ENCODE results near the gene CTSD.

The CTSD gene

DNA sequence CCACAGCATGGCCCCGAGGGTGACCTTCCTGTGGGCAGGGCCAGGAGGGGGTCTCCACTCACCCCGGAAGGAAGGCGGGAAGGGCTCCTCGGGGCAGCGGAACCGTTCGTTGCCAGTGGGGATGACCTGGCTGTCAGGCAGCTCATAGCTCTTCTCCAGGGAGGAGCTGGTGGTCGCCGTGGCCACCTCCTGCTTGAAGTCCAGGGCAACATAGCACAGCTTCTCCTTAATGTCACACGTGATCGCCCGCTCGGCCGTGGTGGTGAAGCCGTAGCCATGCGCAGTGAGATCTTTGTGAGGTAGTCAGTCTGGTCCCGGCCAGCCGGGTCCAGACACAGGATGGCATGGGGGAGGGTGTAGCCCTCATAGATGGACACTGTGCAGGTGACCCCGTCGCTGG is 39.5 kb upstream of the CTSD start:
- H3K27ac ChIP-seq, result no peak overlapping the region
- TF ChIP-seq, protein P1, sequence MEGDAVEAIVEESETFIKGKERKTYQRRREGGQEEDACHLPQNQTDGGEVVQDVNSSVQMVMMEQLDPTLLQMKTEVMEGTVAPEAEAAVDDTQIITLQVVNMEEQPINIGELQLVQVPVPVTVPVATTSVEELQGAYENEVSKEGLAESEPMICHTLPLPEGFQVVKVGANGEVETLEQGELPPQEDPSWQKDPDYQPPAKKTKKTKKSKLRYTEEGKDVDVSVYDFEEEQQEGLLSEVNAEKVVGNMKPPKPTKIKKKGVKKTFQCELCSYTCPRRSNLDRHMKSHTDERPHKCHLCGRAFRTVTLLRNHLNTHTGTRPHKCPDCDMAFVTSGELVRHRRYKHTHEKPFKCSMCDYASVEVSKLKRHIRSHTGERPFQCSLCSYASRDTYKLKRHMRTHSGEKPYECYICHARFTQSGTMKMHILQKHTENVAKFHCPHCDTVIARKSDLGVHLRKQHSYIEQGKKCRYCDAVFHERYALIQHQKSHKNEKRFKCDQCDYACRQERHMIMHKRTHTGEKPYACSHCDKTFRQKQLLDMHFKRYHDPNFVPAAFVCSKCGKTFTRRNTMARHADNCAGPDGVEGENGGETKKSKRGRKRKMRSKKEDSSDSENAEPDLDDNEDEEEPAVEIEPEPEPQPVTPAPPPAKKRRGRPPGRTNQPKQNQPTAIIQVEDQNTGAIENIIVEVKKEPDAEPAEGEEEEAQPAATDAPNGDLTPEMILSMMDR (conservative IDR thresholded peaks at IDR 0.05), result no peak

DNA sequence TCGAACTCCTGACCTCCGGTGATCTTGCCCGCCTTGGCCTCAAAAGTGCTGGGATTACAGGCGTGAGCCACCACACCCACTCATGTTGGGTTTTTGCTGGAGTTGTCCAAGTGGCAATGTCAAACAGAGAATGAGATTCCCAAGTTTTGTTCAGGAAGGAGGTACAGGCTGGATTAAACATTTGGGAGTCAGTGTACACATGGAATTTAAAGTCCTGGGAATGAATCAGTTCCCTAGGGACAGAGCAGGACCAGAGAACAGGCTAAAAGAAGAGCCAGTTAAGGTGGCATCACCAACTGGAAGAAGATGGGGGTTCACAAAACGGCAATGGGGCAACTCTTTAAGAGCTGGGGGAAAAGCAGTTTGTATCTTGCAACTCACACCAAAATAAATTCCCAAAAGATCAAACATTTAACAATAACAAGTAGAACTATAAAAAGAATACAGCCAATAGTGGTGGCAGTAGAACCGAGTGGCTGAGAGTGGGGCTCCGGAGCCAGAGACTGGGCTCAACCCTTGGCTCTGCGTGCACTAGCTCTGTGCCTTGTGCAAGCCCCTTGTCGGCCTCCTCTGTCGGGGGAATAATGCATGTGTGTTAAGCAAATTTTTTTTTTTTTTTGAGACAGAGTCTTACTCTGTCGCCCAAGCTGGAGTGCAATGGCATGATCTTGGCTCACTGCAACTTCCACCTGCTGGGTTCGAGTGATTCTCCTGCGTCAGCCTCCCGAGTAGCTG is 33.8 kb upstream of the CTSD start:
- H3K27ac ChIP-seq, result no peak overlapping the region
- TF ChIP-seq, protein P1 (conservative IDR thresholded peaks at IDR 0.05), result no peak

DNA sequence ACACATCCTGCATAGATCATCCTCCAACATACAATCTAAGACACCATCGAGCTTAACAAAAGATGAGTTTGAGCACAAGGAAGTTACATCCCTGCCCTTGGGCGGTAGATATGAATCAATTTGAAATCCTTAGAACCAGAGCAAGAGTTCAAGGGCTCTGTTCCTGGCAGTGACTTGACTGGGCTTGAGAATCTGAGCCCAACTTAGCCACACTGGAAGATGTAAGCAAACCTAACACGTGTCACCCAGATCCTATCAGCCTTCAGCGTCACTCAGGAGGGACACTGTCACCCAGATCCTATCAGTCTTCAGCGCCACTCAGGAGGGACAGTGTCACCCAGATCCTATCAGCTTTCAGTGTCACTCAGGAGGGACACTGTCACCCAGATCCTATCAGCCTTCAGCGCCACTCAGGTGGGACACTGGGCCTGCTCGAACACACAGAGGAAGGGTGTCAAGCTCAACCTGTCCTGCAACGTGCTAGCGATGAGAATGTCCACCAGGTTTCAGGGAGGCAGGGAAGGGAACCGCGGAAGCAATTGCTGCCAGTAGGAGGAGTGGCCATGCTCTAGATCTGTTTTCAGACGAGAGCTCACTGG is 32.8 kb upstream of the CTSD start:
- TF ChIP-seq, protein P1 (conservative IDR thresholded peaks at IDR 0.05), result no peak

DNA sequence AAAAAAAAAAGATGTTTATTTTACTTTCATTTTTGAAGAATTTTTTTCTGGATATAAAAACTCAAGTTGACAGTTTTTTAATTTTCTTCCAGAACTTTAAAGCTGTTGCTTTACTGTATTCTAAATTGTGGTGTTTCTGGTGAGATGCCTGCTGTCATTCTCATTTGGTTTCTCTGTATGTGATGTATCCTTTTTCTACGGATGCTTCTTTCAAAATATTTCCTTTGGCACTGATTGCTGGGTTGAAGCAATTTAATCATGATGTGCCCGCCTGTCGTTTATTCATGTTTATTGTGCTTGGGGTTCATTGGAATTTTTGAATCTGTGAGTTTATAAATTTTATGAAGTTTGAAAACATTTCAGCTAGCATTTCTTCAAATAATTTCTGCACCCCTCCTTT is 29.4 kb upstream of the CTSD start:
- TF ChIP-seq, protein P1 (conservative IDR thresholded peaks at IDR 0.05), result no peak
- no peak overlapping the region for H3K27ac ChIP-seq

More for the DNA sequence above, 32.8 kb upstream of the CTSD start:
- no peak overlapping the region for H3K27ac ChIP-seq

DNA sequence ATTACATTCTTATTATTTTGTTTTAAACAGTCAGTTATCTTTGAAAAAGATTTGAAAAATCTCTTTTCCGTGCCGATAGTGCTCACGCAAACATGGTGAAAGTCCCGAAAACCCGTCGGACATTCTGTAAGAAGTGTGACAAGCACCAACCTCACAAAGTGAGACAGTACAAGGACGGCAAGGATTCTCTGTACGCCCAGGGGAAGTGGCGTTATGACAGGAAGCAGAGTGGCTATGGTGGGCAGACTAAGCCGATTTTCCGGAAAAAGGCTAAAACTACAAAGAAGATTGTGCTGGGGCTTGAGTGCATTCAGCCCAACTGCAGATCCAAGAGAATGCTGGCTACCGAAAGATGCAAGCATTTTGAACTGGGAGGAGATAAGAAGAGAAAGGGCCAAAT is 28.7 kb upstream of the CTSD start:
- H3K27ac ChIP-seq, result no peak overlapping the region

DNA sequence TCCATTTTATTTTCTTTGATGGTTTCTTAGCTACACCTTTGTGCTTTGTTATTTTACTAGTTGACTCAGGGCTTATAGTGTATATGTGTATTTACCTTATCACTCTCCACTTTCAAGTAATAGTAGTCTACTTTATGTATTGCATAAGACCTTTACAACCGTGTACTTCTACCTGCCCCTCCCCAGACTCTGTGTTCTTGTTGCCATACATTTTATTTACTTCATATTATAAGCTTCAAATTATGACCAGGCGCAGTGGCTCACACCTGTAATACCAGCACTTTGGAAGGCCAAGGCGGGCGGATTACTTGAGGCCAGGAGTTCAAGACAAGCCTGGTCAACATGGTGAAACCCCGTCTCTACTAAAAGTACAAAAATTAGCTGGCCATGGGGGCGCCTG is 28.2 kb upstream of the CTSD start:
- H3K27ac ChIP-seq, result no peak overlapping the region
- TF ChIP-seq, protein P1 (conservative IDR thresholded peaks at IDR 0.05), result no peak

More for the DNA sequence above, 28.7 kb upstream of the CTSD start:
- TF ChIP-seq, protein P1 (conservative IDR thresholded peaks at IDR 0.05), result no peak

DNA sequence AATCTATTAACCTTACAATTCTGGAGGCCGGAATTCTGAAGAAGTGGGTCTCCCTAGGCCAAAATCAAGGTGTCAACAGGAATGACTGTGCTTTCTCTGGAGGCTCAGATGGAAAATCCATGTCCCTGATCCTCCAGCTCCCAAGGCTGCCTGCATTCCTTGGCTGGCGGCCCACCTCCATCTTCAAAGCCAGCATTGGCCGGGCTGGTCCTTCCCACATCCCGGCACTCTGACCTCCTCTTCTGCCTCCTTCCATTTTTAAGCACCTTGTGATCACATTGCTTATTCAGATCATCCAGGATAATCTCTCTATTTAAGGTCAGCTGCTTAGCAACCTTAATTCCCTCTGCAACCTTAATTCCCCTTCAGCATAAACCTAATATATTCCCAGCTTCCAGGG is 22.7 kb upstream of the CTSD start:
- TF ChIP-seq, protein P1 (conservative IDR thresholded peaks at IDR 0.05), result no peak
- no peak overlapping the region for H3K27ac ChIP-seq
